HG02970 (cell line): Measurements from ENCODE around the gene TWSG1.
"Not testable (repeated sequence)": the region's sequence is repeated elsewhere in the genome, so short reads cannot be mapped to it uniquely, and the experiment has no call there.

Experiments used
- ATAC-seq: cut with Tn5 transposase; IDR thresholded peaks from one replicate; pipeline ENCODE4 v1.9.1; 2021; ENCODE audit warnings: mild to moderate bottlenecking, moderate library complexity, moderate number of reproducible peaks; ENCODE audit not compliant: unreplicated experiment, low FRiP score

TWSG1 gene

DNA sequence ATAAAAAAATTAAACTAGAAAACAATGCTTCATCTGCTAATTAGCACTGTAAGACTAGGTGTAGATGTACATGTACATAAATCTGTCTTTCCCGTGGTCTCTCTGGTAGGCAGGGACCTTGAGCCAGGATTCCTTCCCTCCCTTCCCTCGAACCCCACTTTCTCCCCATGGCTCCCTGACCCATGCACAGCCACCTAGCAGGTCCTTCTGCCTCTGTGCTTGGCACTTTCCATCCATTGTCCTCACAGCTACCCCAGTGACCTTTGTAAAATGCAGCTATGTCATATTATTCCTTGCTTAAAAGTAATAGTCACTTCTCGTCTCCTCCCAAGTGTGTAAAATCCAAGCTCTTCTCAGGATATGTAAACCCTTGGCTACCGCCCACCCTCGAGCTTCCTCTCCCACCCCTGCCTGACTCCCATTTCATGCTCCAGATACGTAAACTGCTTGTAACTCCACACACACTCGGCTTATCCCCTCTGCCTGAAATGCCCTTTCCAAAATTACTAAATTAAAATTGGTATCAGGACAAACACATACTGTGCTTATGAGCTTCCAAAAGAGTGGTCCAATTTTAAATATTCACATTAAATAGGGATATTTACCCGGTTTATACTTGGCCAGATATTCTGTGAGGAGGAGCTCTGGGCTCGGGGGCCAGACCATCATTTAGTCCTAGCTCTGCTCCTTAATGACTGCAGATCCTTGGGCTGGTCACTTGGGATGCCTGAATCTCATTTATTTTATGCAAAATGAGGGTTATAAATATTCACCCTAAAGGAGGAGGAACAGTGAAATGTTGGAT lies 86.7 kb downstream of the TWSG1 start:
- ATAC-seq: no peak

DNA sequence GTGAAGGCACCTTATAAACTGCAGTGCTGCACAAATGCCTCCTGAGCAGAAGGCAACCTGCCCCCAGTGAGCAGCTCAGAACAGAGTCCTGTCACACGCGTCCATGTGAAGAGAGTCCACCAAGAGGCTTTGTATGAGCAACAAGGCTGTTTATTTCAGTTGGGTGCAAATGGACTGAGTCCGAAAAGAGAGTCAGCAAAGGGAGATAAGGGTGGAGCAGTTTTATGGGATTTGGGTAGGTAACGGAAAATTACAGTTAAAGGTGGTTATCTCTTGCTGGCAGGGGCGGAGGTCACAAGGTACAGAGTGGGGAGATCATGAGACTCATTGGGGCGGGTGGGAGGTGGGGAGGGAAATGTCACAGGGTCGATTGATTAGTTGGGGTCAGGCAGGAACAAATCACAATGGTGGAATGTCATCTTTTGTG lies 87.3 kb downstream of the TWSG1 start:
- ATAC-seq: no peak

DNA sequence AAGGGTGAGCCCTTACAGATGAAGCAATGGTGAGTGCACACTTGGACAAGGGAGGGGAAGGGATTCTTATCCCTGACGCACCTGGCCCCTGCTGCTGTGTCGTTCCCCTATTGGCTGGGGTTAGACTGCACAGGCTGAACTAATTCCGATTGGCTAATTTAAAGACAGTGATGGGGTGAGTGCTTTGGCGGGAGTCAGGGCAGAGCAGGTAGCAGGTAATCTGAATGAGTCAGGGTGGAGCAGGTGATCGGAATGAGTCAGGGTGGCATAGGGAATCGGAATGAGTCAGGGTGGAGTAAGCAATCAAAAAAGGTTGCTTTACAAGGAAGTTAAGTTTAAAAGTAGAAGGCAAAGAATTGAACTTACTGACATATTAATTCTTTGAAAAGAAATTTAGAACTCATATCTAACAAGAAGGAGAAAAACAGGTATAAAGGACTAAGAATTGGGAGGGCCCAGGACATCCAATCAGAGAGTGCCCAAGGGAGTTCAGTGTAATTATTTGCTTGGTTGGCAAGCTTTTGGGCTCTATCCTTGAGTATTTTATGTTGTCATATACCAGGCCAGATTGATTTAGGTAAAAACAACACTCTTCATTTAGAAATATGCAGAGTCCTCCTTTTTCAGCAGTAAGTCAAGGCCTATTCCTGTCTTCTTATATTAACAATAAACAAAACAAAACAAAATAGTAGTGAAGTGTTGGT lies 88.4 kb downstream of the TWSG1 start:
- ATAC-seq: no peak

DNA sequence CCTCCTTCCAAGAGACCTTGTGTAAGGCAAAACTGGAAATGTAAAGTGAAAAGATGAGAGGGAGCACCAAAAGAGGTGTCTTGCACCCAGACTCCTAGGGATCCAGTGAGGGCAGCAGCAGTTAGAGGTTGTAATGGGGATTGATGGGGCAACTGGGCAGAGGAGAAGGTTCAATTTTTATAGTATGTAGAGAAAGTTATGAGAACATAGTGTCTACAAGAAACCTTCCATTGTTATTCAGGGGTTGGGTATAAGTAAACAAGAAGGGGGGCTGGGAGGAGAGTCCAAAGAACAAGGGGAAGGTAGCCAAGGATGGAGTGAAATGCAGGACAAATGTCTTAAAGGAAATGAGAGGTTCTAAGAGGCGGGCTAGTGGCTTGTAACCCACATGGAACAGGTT lies 89.1 kb downstream of the TWSG1 start:
- not testable (repeated sequence) for ATAC-seq

DNA sequence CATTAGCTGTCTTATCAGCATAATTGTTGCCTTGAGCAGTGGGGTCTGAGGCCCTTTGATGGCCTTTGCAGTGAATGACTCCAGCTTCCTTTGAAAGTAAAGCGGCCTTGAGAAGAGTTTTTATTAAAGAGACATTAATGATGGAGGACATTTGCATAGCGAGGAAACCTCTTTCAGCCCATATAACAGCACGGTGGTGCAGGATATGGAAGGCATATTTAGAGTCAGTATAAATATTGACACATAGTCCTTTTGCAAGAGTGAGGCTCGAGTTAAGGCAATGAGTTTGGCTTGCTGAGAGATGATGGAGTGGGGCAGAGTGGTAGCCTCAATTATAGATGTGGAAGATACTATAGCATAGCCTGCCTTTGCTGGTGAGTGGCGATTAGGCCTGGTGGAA lies 89.7 kb downstream of the TWSG1 start:
- ATAC-seq: not testable (repeated sequence)

DNA sequence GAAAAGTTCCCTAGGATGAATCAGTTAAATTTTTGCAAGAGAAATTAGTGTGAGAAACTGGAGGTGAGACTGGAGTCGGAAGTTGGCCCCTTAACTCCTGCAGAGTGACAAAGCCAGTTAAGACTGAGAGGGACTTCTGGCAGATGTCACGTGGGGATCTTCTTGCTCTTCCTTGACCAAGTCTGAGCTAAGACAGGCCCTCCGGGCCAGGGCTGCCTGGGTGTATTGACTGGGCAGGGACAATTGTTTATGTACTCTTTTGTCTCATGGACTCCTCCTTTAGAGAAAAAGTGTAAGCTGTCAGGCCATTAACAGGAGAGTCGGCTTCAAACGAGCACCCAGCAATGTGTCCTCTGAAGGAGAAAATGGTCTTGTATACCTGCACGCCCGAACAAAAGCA lies 92.2 kb downstream of the TWSG1 start:
- ATAC-seq: no peak

DNA sequence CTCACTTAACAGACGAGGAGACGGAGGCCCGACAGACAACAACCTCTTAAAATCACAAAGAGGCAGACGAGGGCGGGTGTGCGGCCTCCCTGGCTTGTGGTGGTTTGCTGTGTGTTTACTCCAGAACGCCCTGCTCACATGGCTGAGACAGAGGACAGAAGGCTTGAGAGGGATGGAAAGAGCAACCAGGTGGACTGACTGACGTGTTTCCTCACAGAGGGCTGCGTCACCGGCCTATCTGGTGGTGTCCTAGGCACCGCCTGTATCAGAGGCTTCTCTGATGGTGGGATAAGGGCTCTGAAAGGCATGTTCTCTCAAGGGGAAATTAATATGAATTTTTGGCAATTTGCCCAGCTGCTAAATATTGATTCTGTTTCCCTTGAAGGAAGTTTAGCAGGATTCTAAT lies 93.7 kb downstream of the TWSG1 start:
- ATAC-seq: no peak

DNA sequence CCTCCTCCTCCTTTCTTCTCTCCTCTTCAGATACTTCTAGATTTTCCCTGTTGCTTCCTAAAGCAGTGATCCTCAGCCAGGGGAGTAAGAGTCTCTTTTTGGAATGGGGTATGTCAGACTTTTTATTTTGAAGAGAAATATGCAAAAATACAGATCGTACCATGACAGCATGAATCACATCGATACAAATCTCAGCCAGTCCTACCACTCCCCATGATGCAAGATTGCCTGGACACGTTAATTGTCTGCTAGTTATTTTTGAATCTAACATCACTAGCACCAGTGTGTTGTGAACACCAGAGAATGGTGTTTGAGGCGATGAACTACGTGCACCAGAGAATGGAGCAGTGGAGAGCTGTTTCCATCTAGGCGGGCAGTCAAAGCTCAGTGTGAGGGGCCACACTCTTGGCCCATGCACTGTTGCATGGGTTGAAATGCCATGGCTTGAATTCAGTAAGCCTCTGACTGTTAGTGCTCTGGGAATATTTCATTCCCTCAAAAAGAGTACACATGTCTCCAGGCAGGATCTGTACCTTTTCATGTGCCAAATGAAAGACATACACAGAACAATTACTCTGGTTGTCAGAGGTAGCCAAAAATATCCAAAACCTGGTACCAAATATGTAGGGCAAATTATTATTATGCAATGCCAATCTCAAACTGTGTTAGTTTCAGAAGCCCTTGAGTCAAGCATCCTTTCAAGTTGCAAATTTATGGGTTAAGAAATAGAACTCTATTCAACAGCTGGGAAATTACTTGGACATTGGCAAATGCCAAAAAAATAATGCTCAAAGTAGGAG lies 94.5 kb downstream of the TWSG1 start:
- no peak for ATAC-seq

DNA sequence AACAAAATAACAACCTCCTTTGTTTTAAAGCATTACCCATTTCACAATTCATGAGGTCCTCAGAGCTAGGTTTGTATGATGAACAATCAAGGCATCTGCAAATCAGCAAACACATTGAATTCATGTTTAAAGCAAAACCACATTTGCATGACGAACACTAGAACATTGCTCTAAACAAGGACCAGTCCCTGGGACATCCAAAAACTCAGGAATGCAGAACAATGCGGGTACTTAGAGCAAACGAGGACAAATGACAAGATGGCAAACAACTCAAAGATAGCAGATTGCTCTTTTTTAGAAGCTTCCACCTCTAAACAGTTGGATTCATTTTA lies 95.1 kb downstream of the TWSG1 start:
- no peak for ATAC-seq

DNA sequence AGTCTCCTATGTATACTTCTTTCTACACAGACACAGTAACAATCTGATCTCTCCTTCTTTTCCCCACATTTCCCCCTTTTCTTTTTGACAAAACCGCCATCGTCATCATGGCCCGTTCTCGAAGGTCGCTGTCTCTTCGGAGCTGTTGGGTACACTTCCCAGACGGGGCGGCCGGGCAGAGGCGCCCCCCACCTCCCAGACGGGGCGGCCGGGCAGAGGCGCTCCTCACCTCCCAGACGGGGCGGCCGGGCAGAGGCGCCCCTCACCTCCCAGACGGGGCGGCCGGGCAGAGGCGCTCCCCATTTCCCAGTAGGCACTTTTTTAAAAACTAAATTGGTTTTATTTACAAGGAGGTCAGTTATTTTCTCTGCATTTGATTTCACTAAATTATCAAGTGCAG lies 95.7 kb downstream of the TWSG1 start:
- ATAC-seq: not testable (repeated sequence)

DNA sequence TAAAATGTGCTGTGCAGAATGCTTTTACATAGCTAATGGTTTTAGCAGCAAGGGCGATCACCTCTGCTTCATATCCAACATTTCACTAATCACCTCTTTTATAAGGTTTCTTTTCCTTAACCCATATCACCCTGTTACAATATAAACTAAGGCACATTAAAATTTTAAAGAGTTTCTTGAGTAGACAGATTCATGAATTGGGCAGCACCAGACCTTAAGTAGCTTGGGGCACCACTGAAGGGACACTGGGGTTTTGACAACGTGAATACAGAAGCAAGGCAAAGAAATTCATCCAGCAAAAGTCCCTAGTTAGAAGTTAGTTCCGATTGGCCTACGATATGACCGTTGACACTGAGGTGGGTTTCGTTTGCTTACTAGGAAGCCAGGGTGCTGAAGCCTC lies 96.7 kb downstream of the TWSG1 start:
- no peak for ATAC-seq

DNA sequence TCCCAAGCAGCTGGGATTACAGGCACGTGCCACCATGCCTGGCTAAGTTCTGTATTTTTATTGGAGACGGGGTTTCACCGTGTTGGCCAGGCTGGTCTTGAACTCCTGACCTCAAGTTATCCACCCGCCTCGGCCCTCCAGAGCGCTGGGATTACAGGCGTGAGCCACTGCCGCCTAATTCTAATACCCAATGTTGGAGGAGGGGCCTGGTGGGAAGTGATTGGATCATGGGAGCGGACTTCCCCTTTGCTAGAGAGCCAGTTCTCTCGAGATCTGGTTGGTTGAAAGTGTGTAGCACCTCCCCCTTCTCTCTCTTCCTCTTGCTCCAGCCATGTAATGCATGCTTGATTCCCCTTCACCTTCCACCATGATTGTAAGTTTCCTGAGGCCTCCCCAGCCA lies 98.5 kb downstream of the TWSG1 start:
- not testable (repeated sequence) for ATAC-seq

DNA sequence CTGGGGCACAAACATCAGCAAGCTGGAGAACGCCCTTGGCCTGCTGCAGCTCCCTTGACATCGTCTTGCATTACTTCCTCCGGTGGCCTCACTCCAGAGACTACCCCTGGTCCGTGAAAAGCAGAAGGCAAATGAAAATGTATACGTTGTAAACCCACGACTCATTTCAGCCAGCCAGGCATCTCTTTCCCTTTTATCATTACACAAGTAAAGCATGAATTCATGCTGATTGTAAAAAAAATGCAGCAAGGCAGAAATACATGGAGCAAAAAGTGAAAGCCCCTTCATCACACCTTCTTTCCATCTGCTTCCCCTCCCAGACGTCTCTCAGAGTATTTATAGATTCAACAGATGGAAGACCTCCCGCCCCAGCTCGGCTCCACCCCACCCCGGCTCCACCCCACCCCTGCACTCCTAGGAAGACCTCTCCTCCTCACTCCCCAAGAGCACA lies 99.1 kb downstream of the TWSG1 start:
- ATAC-seq: no peak

DNA sequence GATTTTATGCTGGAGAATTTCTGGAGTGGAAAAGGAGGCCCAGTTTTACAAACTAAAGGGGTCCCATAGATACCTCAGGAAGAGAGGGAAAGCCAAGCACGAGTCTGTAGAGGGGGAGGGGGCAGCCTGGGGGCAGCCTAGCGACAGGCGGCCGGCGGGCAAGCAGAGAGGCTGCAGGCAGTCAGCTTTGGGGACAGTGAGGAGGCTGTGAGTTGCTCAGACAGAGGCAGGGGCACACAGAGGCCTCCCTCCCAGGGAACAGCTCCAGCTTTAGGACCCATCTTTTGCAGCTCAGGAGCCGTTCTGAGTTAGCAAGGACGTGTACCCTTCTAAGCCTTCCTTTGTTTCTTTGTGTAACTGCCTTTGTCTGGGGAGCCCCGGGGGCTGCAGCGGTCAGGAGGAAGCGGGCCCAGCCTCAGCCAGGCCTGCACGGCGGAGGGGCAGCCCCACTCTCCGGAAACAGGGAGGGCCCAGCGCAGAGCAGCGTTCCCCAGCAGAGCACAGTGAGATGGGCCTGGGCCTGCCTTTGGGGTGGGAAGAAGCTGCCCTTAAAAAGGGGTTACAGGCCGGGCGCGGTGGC lies 99.6 kb downstream of the TWSG1 start:
- no peak for ATAC-seq

DNA sequence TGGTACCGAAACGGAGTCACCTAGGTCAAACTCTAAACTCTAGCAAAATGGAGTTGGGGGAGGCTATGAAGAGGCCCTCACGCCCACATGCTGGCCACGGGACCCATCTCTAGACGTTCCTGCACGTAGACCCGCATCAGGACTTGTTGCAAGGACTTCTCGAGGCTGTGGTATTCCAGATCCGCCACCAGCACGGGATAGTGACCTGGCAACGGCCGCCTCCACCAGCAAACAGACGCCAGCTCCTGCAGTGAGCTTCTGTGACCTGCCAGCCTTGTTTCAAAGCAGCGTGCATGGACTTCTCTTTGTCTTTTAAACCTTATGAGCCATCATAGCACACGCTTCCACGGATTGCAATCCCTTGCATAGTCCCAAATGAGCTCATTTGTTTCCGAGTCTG lies 100.5 kb downstream of the TWSG1 start:
- no peak for ATAC-seq

DNA sequence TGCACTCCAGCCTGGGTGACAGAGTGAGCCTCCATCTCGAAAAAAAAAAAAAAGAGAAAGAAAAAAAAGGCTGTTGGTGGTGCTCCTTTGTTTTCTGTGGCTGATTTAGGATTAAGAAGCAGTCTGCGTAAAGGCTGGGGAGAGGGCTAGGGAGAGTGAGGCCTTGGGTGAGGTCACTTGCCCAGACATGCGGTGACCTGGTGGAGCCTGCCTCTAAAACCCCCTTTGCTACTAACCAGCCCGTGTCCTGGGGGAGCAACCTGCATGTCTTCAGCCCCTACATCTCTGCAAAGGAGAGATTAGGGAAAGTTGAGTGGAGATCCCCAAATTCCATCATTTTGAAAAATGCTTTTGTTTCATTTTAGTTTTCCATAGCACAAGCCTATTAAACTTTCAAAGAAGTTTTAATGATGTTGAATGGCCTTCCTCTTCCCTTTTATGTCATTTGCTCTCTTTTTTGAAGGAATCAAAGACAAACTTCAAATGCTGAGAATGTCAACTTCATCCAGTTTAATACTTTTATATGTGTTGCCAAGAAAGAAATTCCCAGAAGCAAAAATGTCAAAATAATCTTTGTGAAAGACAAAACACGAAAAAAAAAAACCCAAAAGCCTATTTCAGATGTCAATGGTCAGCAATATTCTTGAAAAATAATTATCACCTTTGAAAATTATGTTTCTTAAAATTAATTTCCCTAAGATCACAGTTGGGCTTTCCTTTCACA lies 101.8 kb downstream of the TWSG1 start:
- ATAC-seq: no peak

DNA sequence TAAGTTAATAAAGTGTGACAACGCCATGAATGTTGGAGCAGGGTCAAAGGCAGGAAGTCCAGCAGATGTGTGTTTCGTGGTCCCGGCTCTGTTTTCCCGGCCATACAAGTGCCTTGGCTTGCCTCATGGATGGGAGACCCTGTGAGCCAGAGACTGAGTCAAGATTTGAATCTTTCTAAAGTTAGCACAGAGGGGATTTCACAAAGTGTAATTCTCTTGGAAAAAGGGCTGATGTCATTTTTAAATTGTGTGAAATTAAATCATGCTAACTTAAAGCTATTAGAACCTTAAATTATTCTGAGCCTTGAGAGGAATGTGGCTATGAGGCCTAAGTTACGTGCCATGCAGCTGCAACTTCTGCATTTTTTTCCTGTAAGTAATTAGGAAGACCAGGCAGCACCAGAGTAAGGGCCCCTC lies 102.5 kb downstream of the TWSG1 start:
- ATAC-seq: no peak

DNA sequence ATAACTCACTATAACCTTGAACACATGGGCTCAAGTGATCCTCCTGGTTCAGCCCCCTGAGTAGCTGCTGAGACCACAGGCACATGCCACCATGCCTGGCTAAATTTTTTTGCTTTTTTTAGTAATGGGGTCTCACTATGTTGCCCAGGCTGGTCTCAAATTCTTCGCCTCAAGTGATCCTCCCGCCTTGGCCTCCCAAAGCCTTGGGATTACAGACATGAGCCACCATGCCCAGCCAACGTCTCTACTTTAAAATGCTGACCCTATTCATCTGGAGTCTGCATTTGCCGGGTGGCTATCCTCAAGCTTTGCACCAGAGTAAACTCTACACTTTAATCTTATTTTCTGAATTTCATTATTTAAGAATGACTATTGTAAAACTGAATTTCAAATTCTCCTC lies 103.1 kb downstream of the TWSG1 start:
- no peak for ATAC-seq

DNA sequence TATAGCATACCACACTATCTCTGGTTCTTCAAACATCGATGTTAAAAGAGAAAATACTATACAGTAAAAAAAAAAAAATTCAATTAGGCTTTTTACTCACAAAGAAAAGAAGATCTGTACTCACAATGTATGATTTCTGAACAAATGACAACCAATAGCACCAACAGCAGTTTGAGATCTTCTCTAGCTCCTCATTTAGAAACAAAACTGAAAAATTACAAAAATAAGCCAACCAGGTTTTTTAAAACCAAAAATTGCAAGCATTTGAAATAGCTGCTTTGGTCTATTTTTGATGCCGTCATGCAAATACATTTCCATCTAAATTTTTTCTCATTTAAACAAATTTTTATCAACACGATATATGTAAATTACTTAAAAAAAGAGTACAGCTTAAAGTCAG lies 106.5 kb downstream of the TWSG1 start:
- ATAC-seq: no peak

DNA sequence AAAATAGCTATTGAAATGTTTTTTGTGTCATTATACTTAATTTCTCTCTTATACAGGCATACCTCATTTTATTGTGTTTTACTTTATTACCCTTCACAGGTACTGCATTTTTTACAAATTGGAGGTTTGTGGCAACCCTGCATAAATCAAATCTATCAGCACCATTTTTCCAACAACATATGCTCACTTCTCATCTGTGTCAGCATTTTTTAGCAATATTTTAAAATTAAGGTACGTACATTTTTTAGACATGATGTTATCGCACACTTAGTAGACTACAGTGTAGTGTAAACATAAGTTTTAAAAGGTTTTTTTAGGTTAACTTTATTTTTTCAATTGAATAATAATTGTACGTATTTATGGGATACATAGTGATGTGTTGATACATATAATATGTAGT lies 110.0 kb downstream of the TWSG1 start:
- ATAC-seq: no peak
